ENCODE data around the gene LRRD1. TPM values are rescaled to one million over a fixed set of nuclear protein-coding genes. Genes with fewer than 3 reads are reported as not detected.
"Not testable (repeated sequence)": the region's sequence is repeated elsewhere in the genome, so short reads cannot be mapped to it uniquely, and the experiment has no call there.

LRRD1 gene
- total and polyA plus RNA-seq, 10 of the 15 experiments (the other 5 are each of a cell fraction or from before 2014, with no cell fraction given), result 0.04 to 0.06 TPM; not detected in 8

- no peak for TF ChIP-seq RUNX3 (IDR thresholded peaks at IDR 0.05; ENCODE audit: low read length)
- no peak for TF ChIP-seq TCF7 (IDR thresholded peaks at IDR 0.05; ENCODE audit: borderline replicate concordance)
- no peak for TF ChIP-seq FOXM1 (IDR thresholded peaks at IDR 0.05; ENCODE audit: low read depth, low read length)
Measured at GRCh38 chr7:92177362-92177761, 1.6 kb downstream of the LRRD1 start (continued).

GRCh38 chr7:92169529-92169928 lies 9.4 kb downstream of the LRRD1 start:
- H3K27me3 ChIP-seq (replicated peaks in 1 of 2; ENCODE audit: control insufficient read depth in 2 of 2, insufficient read depth in 2 of 2, low read length in 1 of 2); DNase-seq (ENCODE audit: low read depth, low spot score); H3K4me2 ChIP-seq (ENCODE audit: control insufficient read depth, insufficient read depth); POLR2A ChIA-PET; ATAC-seq; H3K79me2 ChIP-seq (ENCODE audit: control insufficient read depth, insufficient read depth, low read length); H3K9me3 ChIP-seq (replicated peaks; ENCODE audit: control insufficient read depth, insufficient read depth, low read length); BruUV-seq (replicated peaks); H3K4me3 ChIP-seq; in situ Hi-C loops (cut with MboI); RAD21 ChIA-PET (ENCODE audit: unreplicated experiment); H4K20me1 ChIP-seq (ENCODE audit: control insufficient read depth, insufficient read depth); H3K9ac ChIP-seq (ENCODE audit: control insufficient read depth, insufficient read depth, low read length); intact Hi-C loops (cut with micrococcal nuclease; ENCODE audit: unreplicated experiment); H3K27ac ChIP-seq (ENCODE audit: control insufficient read depth, insufficient read depth); FAIRE-seq; H2AFZ ChIP-seq (ENCODE audit: control insufficient read depth, low read depth, low read length); SMC1A ChIA-PET (ENCODE audit: uncharacterized antibody, unreplicated experiment); H3K4me1 ChIP-seq (ENCODE audit: control insufficient read depth, insufficient read depth, low read length); H3K36me3 ChIP-seq (ENCODE audit: control insufficient read depth in 2 of 2, insufficient read depth in 2 of 2, low read length in 1 of 2): not testable (repeated sequence)
- CTCF ChIA-PET, result interaction anchor here (1.0 kb wide), 1 partner anchor 200 kb away, joined by 3 read pairs; no protein-coding TSS in a partner anchor
- WGBS (ENCODE audit: insufficient coverage, insufficient replicate concordance, low lambda C conversion rate, missing lambda C conversion rate), result 5% methylated on average over 2 of the region's 2 CpGs

- Histone ChIP-seq H2AFZ (ENCODE audit: control insufficient read depth, low read depth, low read length) (no peak overlapping the region), H3K4me1 (ENCODE audit: control insufficient read depth, insufficient read depth, low read length) (no peaks in the 10 kb centered on the region), H3K9ac (ENCODE audit: control insufficient read depth, insufficient read depth, low read length) (no peak overlapping the region), H3K36me3 (ENCODE audit: control insufficient read depth in 2 of 2, insufficient read depth in 2 of 2, low read length in 1 of 2) (no peaks in the 10 kb centered on the region), H3K4me2 (ENCODE audit: control insufficient read depth, insufficient read depth) (no peak overlapping the region), H3K79me2 (ENCODE audit: control insufficient read depth, insufficient read depth, low read length) (no peaks in the 10 kb centered on the region), H3K4me3 (no peak overlapping the region), H3K27ac (ENCODE audit: control insufficient read depth, insufficient read depth) (no peak overlapping the region), H3K9me3 (replicated peaks; ENCODE audit: control insufficient read depth, insufficient read depth, low read length) (no peaks in the 10 kb centered on the region), H3K27me3 (replicated peaks in 1 of 2; ENCODE audit: control insufficient read depth in 2 of 2, insufficient read depth in 2 of 2, low read length in 1 of 2) (peaks cover 0 to 5% of the 10 kb centered on the region in 2 experiments; a peak in 1 of 4 replicates), H4K20me1 (ENCODE audit: control insufficient read depth, insufficient read depth) (no peaks in the 10 kb centered on the region)
- ATAC-seq, result no peak
- POLR2A ChIA-PET, result no interaction called here
- intact Hi-C loops (cut with micrococcal nuclease; ENCODE audit: unreplicated experiment), result no loop called here
- no peak for FAIRE-seq
- no peak for DNase-seq (ENCODE audit: low read depth, low spot score)
- BruUV-seq (replicated peaks), result no TSS peak
- CTCF ChIA-PET, result interaction anchor here (1.5 kb wide), 1 partner anchor 331 kb away, joined by 4 read pairs; no protein-coding TSS in a partner anchor
- RAD21 ChIA-PET (ENCODE audit: unreplicated experiment), result no interaction called here
- in situ Hi-C loops (cut with MboI), result no loop called here
- SMC1A ChIA-PET (ENCODE audit: uncharacterized antibody, unreplicated experiment), result no interaction called here
- WGBS (ENCODE audit: insufficient coverage, insufficient replicate concordance, low lambda C conversion rate, missing lambda C conversion rate), result 91% methylated on average over 1 of the region's 1 CpG
- TF ChIP-seq, protein P1, sequence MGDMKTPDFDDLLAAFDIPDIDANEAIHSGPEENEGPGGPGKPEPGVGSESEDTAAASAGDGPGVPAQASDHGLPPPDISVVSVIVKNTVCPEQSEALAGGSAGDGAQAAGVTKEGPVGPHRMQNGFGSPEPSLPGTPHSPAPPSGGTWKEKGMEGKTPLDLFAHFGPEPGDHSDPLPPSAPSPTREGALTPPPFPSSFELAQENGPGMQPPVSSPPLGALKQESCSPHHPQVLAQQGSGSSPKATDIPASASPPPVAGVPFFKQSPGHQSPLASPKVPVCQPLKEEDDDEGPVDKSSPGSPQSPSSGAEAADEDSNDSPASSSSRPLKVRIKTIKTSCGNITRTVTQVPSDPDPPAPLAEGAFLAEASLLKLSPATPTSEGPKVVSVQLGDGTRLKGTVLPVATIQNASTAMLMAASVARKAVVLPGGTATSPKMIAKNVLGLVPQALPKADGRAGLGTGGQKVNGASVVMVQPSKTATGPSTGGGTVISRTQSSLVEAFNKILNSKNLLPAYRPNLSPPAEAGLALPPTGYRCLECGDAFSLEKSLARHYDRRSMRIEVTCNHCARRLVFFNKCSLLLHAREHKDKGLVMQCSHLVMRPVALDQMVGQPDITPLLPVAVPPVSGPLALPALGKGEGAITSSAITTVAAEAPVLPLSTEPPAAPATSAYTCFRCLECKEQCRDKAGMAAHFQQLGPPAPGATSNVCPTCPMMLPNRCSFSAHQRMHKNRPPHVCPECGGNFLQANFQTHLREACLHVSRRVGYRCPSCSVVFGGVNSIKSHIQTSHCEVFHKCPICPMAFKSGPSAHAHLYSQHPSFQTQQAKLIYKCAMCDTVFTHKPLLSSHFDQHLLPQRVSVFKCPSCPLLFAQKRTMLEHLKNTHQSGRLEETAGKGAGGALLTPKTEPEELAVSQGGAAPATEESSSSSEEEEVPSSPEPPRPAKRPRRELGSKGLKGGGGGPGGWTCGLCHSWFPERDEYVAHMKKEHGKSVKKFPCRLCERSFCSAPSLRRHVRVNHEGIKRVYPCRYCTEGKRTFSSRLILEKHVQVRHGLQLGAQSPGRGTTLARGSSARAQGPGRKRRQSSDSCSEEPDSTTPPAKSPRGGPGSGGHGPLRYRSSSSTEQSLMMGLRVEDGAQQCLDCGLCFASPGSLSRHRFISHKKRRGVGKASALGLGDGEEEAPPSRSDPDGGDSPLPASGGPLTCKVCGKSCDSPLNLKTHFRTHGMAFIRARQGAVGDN (IDR thresholded peaks at IDR 0.05), result no peak
- TF ChIP-seq ZZZ3 (IDR thresholded peaks at IDR 0.05; ENCODE audit: control insufficient read depth, insufficient read length, low read depth) (no peak), MEF2A (IDR thresholded peaks at IDR 0.05; ENCODE audit: insufficient read depth, low read depth, low read length) (no peak), RCOR1 (conservative IDR thresholded peaks at IDR 0.05; ENCODE audit: low read depth, low read length) (no peak), ATF7 (IDR thresholded peaks at IDR 0.05; ENCODE audit: low read depth) (no peak), EP300 (IDR thresholded peaks at IDR 0.05; ENCODE audit: borderline replicate concordance in 1 of 2, control insufficient read depth in 1 of 2, low read depth in 2 of 2, low read length in 2 of 2) (no peak), POU2F2 (IDR thresholded peaks at IDR 0.05; ENCODE audit: borderline replicate concordance, low read depth, low read length) (no peak), BCL11A (IDR thresholded peaks at IDR 0.05; ENCODE audit: low read depth, low read length) (no peak)
- TF ChIP-seq, protein P2, sequence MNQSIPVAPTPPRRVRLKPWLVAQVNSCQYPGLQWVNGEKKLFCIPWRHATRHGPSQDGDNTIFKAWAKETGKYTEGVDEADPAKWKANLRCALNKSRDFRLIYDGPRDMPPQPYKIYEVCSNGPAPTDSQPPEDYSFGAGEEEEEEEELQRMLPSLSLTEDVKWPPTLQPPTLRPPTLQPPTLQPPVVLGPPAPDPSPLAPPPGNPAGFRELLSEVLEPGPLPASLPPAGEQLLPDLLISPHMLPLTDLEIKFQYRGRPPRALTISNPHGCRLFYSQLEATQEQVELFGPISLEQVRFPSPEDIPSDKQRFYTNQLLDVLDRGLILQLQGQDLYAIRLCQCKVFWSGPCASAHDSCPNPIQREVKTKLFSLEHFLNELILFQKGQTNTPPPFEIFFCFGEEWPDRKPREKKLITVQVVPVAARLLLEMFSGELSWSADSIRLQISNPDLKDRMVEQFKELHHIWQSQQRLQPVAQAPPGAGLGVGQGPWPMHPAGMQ (IDR thresholded peaks at IDR 0.05; ENCODE audit: borderline replicate concordance), result no peak
Measured at GRCh38 chr7:92161271-92161670, 17.7 kb downstream of the LRRD1 start.

Measured in GM12878 (cell line).